Lung (tissue), 12 donors: ENCODE data around the gene HERPUD2. TPM values are rescaled to one million over a fixed set of nuclear protein-coding genes. Genes with fewer than 3 reads are reported as not detected.

Experiments used
- ATAC-seq: fragments of 200-7000 bp; cut with Tn5 transposase; one replicate; pipeline ENCODE4 v1.9.1; 2020; ENCODE audit warnings: moderate number of reproducible peaks; ENCODE audit not compliant: insufficient read depth, low FRiP score
- DNase-seq, 3 donors: peaks; one replicate each; pipeline ENCODE4 v3.0.0-alpha.2; 2013 to 2017
- H3K27ac ChIP-seq, 2 donors: one replicate each; pipeline ENCODE4 v1.5.1; 2013; ENCODE audit warnings: mild to moderate bottlenecking in 2 of 2, moderate library complexity in 2 of 2, control low read depth in 1 of 2, inconsistent platforms in 1 of 2, low read depth in 1 of 2, low read length in 1 of 2
- H3K27me3 ChIP-seq, 3 donors: one replicate each; pipeline ENCODE4 v1.5.1; 2013; ENCODE audit warnings: low read length in 2 of 3; ENCODE audit not compliant: control insufficient read depth in 3 of 3, insufficient read depth in 3 of 3
- H3K36me3 ChIP-seq, 4 donors: one replicate each; pipeline ENCODE4 v1.5.1; 2013; ENCODE audit warnings: low read length in 4 of 4, mild to moderate bottlenecking in 1 of 4, moderate library complexity in 1 of 4; ENCODE audit not compliant: control insufficient read depth in 4 of 4, insufficient read depth in 4 of 4
- H3K4me1 ChIP-seq, 5 donors: one replicate each; pipeline ENCODE4 v1.5.1; 2013; ENCODE audit warnings: low read length in 5 of 5, mild to moderate bottlenecking in 2 of 5, moderate library complexity in 1 of 5; ENCODE audit not compliant: control insufficient read depth in 5 of 5, insufficient read depth in 5 of 5
- H3K4me3 ChIP-seq: one replicate; pipeline ENCODE4 v1.5.1; 2013; ENCODE audit warnings: mild to moderate bottlenecking, control low read depth, moderate library complexity
- H3K9ac ChIP-seq, 2 donors: one replicate each; pipeline ENCODE4 v1.5.1; 2013; ENCODE audit warnings: low read length in 2 of 2, control low read depth in 1 of 2; ENCODE audit not compliant: insufficient read depth in 1 of 2
- H3K9me3 ChIP-seq, 4 donors: one replicate each; pipeline ENCODE4 v1.5.1; 2013; ENCODE audit warnings: low read length in 3 of 4, mild to moderate bottlenecking in 1 of 4, moderate library complexity in 1 of 4; ENCODE audit not compliant: control insufficient read depth in 4 of 4, insufficient read depth in 3 of 4
- CTCF ChIP-seq: IDR thresholded peaks from 2 replicates; pipeline ENCODE4 v1.5.1; 2012; ENCODE audit warnings: mild to moderate bottlenecking; ENCODE audit errors: control extremely low read depth, extremely low read depth
- WGBS, 2 donors: extraction: QIAGEN DNeasy Blood & Tissue Kit; methylation state at CpG; one replicate each; pipeline ENCODE4 v1.1.7; 2013; 5-methylcytosine and 5-hydroxymethylcytosine counted together
- polyA plus RNA-seq, 2 donors: library from polyadenylated mRNA; stranded (reverse); fragments of 200-250 nt; gene quantifications; one replicate each; pipeline ENCODE4 v1.2.1, GENCODE V29; 2013
- total RNA-seq, 2 donors: library from RNA; depleted of rRNA in 1 of 2; stranded (reverse); fragments of >200 nt in 1 of 2; gene quantifications; one replicate each; pipeline ENCODE4 v1.2.1, GENCODE V29; 2014 to 2021
- donor health status: control.
- donor health status: control.
- donor health status: Bipolar disorder and iron deficiency.
- donor health status: healthy.
- donor health status: DM: yes; HTN: yes; CAD: no.

HERPUD2 gene
- total and polyA plus RNA-seq, 4 donors, result 10.4 to 32.2 (median 21.8) TPM

GRCh38 chr7:35718047-35718446, 23.1 kb upstream of the HERPUD2 start:
- ATAC-seq, result no peak
- Histone ChIP-seq H3K27ac (no peak overlapping the region), H3K9me3 (no peaks in the 10 kb centered on the region), H3K27me3 (no peaks in the 10 kb centered on the region), H3K36me3 (no peaks in the 10 kb centered on the region), H3K4me1 (peaks cover 2 to 12% (median 9%) of the 10 kb centered on the region in 5 donors), H3K4me3 (no peak overlapping the region), H3K9ac (no peak overlapping the region)
- no peak for DNase-seq
- WGBS, 2 donors, result 93 to 97% methylated on average over 1 of the region's 1 CpG
- no peak for TF ChIP-seq CTCF

DNA sequence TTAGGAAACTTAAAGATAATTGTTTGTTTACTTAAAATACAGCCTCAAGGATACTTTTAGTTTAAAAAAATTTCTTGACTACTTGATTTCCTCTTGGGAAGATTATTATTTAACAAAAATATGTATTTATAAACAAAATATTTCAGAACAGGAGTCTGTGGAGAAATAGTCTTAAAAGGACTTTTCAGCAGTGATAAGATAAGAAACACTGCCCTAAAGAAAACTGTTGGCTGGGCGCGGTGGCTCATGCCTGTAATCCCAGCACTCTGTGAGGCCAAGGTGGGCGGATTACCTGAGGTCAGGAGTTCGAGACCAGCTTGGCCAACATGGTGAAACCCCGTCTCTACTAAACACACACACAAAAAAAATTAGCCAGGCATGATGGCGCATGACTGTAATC, 22.6 kb upstream of the HERPUD2 start:
- no peak for ATAC-seq
- no peak for TF ChIP-seq CTCF
- Histone ChIP-seq H3K4me3 (no peak overlapping the region), H3K4me1 (peaks cover 2 to 12% (median 9%) of the 10 kb centered on the region in 5 donors), H3K27me3 (no peaks in the 10 kb centered on the region), H3K9ac (no peak overlapping the region), H3K36me3 (no peaks in the 10 kb centered on the region), H3K27ac (no peak overlapping the region), H3K9me3 (no peaks in the 10 kb centered on the region)
- DNase-seq, result no peak
- WGBS, 2 donors, result 90 to 93% methylated on average over 6 of the region's 6 CpGs

DNA sequence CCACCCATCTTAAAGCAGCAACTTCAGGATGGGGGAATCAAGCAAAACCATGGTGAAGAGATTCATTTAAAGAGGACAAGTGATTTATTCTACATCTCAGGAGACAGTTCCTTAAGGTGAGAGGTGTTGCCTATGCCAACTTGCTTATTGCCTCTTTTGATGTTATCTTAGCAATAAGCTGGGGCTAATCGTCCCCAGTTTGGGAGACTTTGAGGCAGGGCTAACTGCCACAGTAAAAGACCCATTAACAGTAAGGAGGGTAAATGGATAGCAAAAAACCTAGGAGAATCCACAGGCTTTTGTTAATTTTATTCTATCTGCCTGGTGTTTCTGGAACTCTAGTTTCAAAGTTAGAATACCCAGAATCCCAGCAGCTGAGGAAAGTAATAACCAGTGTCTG, 22.1 kb upstream of the HERPUD2 start:
- Histone ChIP-seq H3K27me3 (no peaks in the 10 kb centered on the region), H3K36me3 (no peaks in the 10 kb centered on the region), H3K9ac (no peak overlapping the region), H3K4me1 (peaks cover 2 to 12% (median 9%) of the 10 kb centered on the region in 5 donors), H3K9me3 (no peaks in the 10 kb centered on the region), H3K27ac (peak overlapping the region in 1 of 2 donors; percentile 72), H3K4me3 (no peak overlapping the region)
- ATAC-seq (no peak), DNase-seq (no peak)
- WGBS, 2 donors, result 43 to 74% methylated on average over 1 of the region's 1 CpG
- no peak for TF ChIP-seq CTCF
